IPS-18c (cell line): ENCODE data around the gene COX6B2.

Experiments used
- H3K4me3 ChIP-seq: 2 replicates; pipeline ENCODE4 v1.7.0; 2013; ENCODE audit warnings: low read depth, mild to moderate bottlenecking, low read length, moderate library complexity; ENCODE audit not compliant: insufficient read depth
- H3K9me3 ChIP-seq: one replicate; pipeline ENCODE4 v1.6.1; 2013; ENCODE audit warnings: mild to moderate bottlenecking, low read length, moderate library complexity; ENCODE audit not compliant: control insufficient read depth, insufficient read depth

Gene COX6B2

GRCh38 chr19:55368701-55369563, 14.4 kb upstream of the COX6B2 start:
- H3K9me3 ChIP-seq = no peaks in the 10 kb centered on the region
- peak overlapping the region; percentile 38; the same call in 1 of the 2 replicates for H3K4me3 ChIP-seq

- H3K4me3 ChIP-seq = no peak overlapping the region
- no peaks in the 10 kb centered on the region for H3K9me3 ChIP-seq
These were observed 13.6 kb upstream of the COX6B2 start for GRCh38 chr19:55368106-55368505.

- H3K9me3 ChIP-seq = no peaks in the 10 kb centered on the region
- no peak overlapping the region for H3K4me3 ChIP-seq
These were observed 12.3 kb upstream of the COX6B2 start for GRCh38 chr19:55366790-55367189.

DNA sequence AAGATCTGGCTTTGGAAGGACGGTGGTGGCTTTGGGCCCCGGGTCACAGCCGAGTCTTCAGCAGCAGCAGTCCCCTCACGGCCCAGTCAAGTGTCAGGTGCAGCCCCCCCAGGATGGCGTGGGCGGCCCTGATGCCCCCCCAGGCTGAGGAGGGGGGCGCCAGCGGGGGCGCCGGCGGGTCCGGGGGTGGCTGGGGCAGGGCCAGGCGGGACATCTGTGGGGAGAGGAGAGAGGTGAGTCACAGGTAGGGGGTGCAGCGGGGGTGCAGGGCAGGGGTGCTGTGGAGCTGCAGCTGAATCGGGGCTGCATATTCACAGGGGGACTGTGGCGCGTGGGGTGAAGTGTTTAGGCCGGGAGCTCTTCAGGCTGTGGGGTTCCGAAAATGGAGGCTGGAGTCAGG, 11.4 kb upstream of the COX6B2 start:
- Histone ChIP-seq H3K4me3 (no peak overlapping the region), H3K9me3 (no peaks in the 10 kb centered on the region)

DNA sequence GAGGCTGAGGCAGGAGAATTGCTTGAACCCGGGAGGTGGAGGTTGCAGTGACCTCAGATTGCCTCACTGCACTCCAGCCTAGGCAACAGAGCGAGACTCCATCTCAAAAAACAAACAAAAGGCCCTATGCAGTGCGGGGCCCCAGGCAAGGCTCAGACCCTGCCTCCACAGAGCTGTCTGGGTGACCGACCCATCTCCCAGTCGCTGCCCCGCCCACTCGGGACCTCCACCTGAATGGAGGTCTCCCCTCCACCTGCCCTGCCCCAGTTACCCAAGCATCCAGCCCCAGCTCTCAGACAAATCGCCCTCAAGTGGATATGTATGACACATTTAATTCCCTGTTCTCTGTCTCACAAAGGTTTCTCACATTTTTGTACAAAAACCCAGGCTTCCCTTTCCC, 10.7 kb upstream of the COX6B2 start:
- Histone ChIP-seq H3K9me3 (no peaks in the 10 kb centered on the region), H3K4me3 (no peak overlapping the region)

GRCh38 chr19:55362990-55363716, 8.6 kb upstream of the COX6B2 start, which contains the start of gene GARIN5B:
GARIN5B (minus strand) TSS chr19:55363260; CDS start chr19:55363066, 194 bp downstream.
- Histone ChIP-seq H3K9me3 (no peaks in the 10 kb centered on the region), H3K4me3 (no peak within 1 kb of the TSS)

- Histone ChIP-seq H3K4me3 (no peak overlapping the region), H3K9me3 (no peaks in the 10 kb centered on the region)
These were observed 7.9 kb upstream of the COX6B2 start for GRCh38 chr19:55362174-55362989.

DNA sequence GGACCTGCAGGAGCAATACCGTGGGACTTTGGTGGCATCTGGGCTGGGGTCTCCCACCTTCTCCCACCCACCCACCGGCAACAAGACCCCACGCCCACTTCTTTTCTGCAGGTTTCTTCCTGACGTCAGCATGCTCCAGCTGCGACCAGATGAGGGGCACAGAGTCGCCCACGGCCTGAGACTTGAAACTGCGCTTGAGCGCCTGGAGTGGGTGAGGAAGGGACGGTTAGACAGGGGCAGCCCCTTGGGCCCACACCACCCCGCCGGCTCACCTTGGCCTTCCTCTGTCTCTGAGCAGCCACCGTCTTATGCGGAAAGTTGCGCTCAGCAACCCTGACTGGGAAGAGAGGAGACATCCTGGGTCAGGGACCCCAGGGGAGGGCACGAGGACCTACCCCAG, 6.4 kb upstream of the COX6B2 start:
- Histone ChIP-seq H3K9me3 (no peaks in the 10 kb centered on the region), H3K4me3 (no peak overlapping the region)

DNA sequence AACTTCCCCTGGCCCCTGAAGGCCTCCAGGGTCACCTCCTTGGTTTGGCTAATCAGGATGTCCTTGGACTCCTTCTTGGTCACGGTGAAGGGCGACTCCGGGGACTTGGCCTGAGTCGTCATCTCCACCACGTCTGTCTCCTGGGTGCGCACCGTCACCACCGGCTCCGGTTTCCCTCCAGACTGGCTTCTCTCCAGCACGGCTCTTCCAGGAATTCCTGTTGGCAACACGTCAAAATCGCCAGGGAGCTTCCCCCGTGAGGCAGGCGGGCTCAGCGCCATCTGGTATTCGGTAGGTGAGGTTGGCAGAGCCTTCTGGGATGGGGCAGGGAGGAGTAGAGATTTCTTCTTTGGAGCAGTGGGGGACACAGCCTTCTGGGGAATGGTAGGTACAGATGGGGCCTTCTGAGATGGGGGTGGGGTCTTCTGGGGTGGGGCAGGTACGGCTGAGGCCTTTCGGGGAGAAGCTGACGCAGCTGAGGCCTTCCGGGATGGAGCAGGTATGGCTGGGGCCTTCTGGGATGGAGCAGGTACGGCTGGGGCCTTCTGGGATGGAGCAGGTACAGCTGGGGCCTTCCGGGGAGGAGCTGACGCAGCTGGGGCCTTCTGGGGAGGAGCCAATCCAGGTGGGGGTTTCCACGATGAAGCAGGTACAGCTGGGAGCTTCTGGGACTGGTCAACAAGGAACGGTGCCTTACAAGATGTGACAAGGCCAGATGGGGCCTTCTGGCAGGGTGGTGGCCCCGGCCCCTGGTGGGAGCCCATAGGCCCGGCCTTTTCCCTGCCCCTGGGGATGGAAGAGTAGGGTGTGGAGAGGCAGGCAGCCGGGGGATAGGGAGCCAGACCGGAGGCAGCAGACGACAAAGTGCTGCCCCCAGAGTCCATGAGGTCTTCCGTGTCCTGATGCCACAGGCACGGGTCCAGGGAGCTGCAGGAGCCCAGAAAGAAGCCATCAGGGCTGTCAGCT, 4.7 kb upstream of the COX6B2 start:
- no peaks in the 10 kb centered on the region for H3K9me3 ChIP-seq
- no peak overlapping the region; the same call in 1 of the 2 replicates for H3K4me3 ChIP-seq

DNA sequence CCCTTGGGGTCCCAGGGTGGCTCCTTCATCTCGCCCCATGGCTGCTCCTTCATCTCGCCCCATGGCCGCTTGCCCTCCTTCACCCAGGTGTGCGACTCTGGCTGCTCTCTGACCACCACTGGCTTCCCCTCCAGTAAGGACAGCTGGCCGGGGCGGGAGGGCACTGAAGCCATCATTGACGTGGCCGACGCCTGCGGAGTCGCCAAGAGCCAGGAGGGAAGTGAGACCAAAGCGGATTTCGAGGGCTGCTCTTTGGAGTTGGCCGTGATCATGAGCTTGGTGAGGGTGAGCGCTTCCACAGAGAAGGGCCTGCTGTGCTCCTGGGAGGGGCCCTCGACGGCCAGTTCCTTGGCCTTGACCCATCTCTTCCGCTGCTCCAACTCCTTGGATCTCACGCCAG, 4.0 kb upstream of the COX6B2 start:
- Histone ChIP-seq H3K9me3 (no peaks in the 10 kb centered on the region), H3K4me3 (no peak overlapping the region)

GRCh38 chr19:55355213-55355821, 798 bp upstream of the COX6B2 start:
- 0 out of 2 replicates have a peak overlapping the region, but pooled peaks have one; percentile 15 for H3K4me3 ChIP-seq
- H3K9me3 ChIP-seq = no peaks in the 10 kb centered on the region

DNA sequence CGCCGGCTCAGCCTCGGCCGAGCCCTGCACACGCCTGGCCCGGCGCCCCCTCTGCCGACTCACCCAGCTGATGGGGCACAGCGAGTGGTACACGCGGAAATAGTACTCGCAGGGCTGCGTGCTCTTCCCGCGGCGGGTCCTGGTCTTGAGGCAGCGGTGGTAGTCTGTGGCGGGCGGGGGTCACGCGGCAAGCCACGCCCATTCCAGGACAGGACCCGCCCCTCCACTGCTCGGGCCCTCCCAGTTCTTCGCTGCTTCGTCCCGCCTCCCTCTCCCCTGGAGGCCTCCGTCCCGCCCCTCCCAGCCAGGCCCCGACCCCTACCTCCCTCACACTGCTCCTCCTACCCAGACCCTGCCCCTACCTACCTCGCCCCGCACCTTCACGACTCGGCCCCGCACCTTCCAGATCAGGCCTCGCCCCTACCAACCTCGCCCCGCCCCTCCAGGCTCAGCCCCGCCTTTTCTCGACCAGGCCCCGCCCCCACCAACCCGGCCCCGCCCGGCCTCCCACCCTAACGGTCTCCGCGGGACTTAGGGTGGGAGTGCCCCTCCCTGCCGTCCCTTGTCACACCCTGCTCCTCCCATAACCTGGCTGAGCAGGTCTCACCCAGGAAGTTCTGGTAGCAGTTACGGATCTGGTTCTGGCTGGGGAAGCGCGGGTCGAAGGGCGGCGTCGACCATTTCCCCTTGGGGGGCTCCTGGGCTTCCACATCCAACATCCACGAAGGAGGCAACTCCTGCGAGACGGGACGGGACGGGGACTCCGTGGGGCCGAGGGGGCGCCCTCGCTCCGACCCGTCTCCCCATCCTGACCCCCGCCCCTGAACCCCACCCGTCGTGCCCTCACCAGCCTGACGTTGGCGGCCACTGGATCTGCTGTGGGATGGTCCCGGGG, 469 bp downstream of the COX6B2 start:
- Histone ChIP-seq H3K4me3 (peak overlapping the region; percentile 69), H3K9me3 (no peaks in the 10 kb centered on the region)

DNA sequence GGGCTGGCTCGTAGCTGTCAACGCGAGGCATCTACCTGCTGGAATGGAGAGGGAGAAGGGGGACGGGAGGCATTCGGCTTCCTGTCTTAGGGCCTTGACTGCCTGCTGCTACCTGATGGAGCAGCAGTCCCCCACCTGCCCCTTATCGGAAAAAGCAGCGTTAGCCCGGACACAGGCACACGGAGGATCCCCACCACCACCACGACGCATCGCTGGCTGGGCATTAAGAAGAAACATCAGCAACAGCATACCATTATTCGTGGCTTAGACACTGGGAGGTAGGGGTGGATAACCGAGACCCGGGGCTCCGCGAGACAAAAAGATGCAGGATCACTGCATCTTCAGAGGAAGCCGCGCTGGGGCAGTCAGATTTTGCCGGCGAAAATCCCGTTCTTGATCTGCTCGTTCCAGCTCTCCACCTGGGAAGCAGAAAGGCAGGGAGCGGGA, 1.1 kb downstream of the COX6B2 start:
- Histone ChIP-seq H3K4me3 (peak overlapping the region; percentile 69), H3K9me3 (no peaks in the 10 kb centered on the region)

DNA sequence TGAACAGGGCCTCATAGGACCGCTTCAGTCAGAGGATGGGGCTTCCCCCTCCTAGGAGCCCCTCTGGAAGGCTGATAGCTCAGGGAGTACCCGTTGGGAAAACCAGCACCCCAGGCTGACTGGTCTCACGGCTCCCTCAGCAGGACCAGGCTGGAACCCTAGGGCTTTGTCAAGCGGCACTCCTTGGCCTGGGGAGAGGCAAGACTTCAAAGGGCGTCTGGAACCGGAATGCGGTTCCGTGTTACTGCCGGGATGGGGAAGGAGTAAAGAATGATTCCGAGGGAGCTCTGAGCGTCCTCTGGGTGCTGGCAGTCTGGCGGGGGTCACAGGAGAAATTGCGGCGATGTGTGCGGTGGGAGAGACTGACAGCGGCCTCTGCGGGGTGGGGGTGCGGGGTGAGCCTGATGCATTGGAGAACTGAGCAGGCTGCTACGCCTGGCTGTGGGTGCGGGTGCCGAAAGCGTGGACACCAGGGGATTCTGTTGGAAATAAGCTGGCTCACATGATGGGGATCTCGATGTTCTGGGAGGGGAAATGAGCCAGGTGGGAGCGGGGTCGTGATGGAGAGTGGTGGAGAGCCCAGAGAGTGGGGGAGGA, 1.9 kb downstream of the COX6B2 start:
- no peaks in the 10 kb centered on the region for H3K9me3 ChIP-seq
- no peak overlapping the region for H3K4me3 ChIP-seq

- Histone ChIP-seq H3K4me3 (no peak overlapping the region), H3K9me3 (no peaks in the 10 kb centered on the region)
These were observed 2.5 kb downstream of the COX6B2 start for GRCh38 chr19:55352040-55352439.
